Measurements from ENCODE around the gene OR5AN1.

DNA sequence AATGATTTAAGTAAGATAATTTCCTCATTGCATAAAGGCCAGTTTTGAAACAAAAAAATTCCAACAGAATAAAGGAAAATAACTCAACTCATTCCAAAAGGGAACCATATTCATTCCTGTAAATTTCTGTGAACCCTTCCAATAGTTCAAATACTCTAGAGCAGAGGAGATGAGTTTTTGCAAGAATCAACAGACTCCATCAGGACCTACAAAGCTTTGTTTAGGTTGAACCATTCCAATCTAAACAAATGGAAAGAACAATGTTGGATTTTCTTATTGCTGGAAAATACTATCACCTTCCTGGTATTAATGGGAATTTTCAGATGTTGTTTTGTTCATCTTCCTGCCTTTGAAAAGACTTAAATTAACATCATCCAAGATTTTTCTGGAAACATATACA is 21.8 kb upstream of the OR5AN1 start:
- TF ChIP-seq NANOG (IDR thresholded peaks at IDR 0.05; ENCODE audit: borderline replicate concordance) = no peak
- no peak for TF ChIP-seq CTCF (conservative IDR thresholded peaks at IDR 0.05; ENCODE audit: low read depth in 2 of 2)
- TF ChIP-seq REST (IDR thresholded peaks at IDR 0.05; ENCODE audit: unreplicated experiment) = no peak
- no peak for TF ChIP-seq EZH2 (IDR thresholded peaks at IDR 0.05; ENCODE audit: low read depth, unreplicated experiment)
- no peak for TF ChIP-seq CREB1 (CRISPR knock-in tag; IDR thresholded peaks at IDR 0.05; ENCODE audit: low read depth)
- TF ChIP-seq ETS1 (IDR thresholded peaks at IDR 0.05) = no peak
- TF ChIP-seq POLR2AphosphoS5 (IDR thresholded peaks at IDR 0.05; ENCODE audit: low read depth) = no peak
- no peak for TF ChIP-seq ZNF331 (CRISPR knock-in tag; IDR thresholded peaks at IDR 0.05; ENCODE audit: low read depth)
